ENCODE results near the gene COL17A1.

COL17A1 gene

GRCh38 chr10:104046651-104047050 lies 39.0 kb downstream of the COL17A1 start:
- H3K27me3 ChIP-seq (ENCODE audit: insufficient read depth, low read length, poor library complexity) = peaks cover 24% of the 10 kb centered on the region
- no peak overlapping the region for H3K9ac ChIP-seq (ENCODE audit: low read depth, low read length)
- ATAC-seq (ENCODE audit: insufficient read depth, low read depth) (no peak), DNase-seq (no peak)
- H3K36me3 ChIP-seq (ENCODE audit: insufficient read depth, low read length) = no peaks in the 10 kb centered on the region
- TF ChIP-seq, protein P1, sequence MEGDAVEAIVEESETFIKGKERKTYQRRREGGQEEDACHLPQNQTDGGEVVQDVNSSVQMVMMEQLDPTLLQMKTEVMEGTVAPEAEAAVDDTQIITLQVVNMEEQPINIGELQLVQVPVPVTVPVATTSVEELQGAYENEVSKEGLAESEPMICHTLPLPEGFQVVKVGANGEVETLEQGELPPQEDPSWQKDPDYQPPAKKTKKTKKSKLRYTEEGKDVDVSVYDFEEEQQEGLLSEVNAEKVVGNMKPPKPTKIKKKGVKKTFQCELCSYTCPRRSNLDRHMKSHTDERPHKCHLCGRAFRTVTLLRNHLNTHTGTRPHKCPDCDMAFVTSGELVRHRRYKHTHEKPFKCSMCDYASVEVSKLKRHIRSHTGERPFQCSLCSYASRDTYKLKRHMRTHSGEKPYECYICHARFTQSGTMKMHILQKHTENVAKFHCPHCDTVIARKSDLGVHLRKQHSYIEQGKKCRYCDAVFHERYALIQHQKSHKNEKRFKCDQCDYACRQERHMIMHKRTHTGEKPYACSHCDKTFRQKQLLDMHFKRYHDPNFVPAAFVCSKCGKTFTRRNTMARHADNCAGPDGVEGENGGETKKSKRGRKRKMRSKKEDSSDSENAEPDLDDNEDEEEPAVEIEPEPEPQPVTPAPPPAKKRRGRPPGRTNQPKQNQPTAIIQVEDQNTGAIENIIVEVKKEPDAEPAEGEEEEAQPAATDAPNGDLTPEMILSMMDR (IDR thresholded peaks at IDR 0.05; ENCODE audit: borderline replicate concordance, extremely low read depth, low read length, poor library complexity, severe bottlenecking) = no peak
- no peak for TF ChIP-seq EZH2 (IDR thresholded peaks at IDR 0.05; ENCODE audit: borderline replicate concordance, low read depth, low read length, severe bottlenecking)
- H3K4me3 ChIP-seq (ENCODE audit: low read depth in 1 of 2, low read length in 2 of 2) = no peak overlapping the region
- no peak overlapping the region for H3K4me2 ChIP-seq (ENCODE audit: insufficient read depth, low read length)
- no peaks in the 10 kb centered on the region for H3K4me1 ChIP-seq (ENCODE audit: insufficient read depth, low read length)
- no peaks in the 10 kb centered on the region for H3K79me2 ChIP-seq (ENCODE audit: insufficient read depth, low read length)
- H3K9me3 ChIP-seq (ENCODE audit: insufficient read depth, low read length, severe bottlenecking) = no peaks in the 10 kb centered on the region
- no peak overlapping the region for H2AFZ ChIP-seq (ENCODE audit: low read depth, low read length)
- no peaks in the 10 kb centered on the region for H4K20me1 ChIP-seq (ENCODE audit: insufficient read depth, low read length)
- H3K27ac ChIP-seq (ENCODE audit: low read length) = no peak overlapping the region

DNA sequence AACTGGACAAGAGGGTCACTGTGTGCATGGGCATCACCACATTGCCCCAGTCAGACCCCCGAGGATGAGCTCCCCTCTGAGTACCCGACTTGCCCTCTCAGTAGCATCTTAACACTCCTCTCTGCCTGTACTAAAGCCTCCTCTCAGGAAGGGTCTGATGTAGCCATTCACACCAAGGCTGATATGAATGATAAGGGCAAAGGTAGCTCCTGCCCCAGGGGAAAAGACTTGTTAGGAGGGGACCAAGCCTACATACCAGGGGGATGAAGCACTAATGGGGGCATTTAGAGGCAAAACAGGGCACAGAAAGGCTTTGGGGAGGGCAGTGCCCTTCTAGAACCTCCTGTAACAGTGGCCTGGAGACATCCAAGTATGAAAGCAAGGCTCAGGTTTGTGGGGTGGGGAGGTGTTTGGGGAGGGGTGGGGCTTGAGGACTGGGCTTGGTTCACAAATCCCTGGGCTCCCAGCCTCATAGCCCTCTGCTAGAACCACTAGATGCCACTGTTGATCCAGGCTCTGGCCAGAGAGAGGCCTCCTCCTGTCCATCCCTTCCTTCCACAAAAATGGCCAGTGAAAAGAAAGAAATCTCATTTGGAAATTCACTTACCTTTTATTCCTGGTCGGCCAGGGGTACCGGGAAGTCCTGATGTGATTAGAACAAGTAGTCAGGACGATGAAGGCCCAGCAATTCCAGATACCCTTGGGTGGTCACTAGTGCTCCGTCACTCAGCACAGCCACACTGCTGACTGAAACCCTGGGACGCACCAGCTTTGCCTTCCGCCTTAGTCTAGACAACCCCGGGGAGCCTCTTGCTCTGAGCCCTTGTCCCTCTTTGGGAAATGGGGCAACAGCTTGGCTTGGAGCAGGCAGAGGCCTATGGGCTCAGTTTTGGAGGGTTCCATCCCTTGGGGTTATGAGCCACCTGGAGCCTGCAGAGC lies 40.3 kb downstream of the COL17A1 start:
- DNase-seq (no peak), ATAC-seq (ENCODE audit: insufficient read depth, low read depth) (no peak)
- Histone ChIP-seq H3K4me2 (ENCODE audit: insufficient read depth, low read length) (no peak overlapping the region), H3K9me3 (ENCODE audit: insufficient read depth, low read length, severe bottlenecking) (no peaks in the 10 kb centered on the region), H3K4me3 (ENCODE audit: low read depth in 1 of 2, low read length in 2 of 2) (no peak overlapping the region), H4K20me1 (ENCODE audit: insufficient read depth, low read length) (no peaks in the 10 kb centered on the region), H3K27me3 (ENCODE audit: insufficient read depth, low read length, poor library complexity) (peaks cover 21% of the 10 kb centered on the region), H2AFZ (ENCODE audit: low read depth, low read length) (no peak overlapping the region), H3K9ac (ENCODE audit: low read depth, low read length) (no peak overlapping the region), H3K36me3 (ENCODE audit: insufficient read depth, low read length) (no peaks in the 10 kb centered on the region), H3K79me2 (ENCODE audit: insufficient read depth, low read length) (no peaks in the 10 kb centered on the region), H3K27ac (ENCODE audit: low read length) (no peak overlapping the region), H3K4me1 (ENCODE audit: insufficient read depth, low read length) (no peaks in the 10 kb centered on the region)
- no peak for TF ChIP-seq EZH2 (IDR thresholded peaks at IDR 0.05; ENCODE audit: borderline replicate concordance, low read depth, low read length, severe bottlenecking)
- TF ChIP-seq, protein P1 (IDR thresholded peaks at IDR 0.05; ENCODE audit: borderline replicate concordance, extremely low read depth, low read length, poor library complexity, severe bottlenecking) = peak; percentile 29

- no peaks in the 10 kb centered on the region; the same call in 1 of the 2 replicates for H4K20me1 ChIP-seq (ENCODE audit: insufficient read depth, low read length)
- H3K4me1 ChIP-seq (ENCODE audit: insufficient read depth, low read length) = no peaks in the 10 kb centered on the region
- H3K27me3 ChIP-seq (ENCODE audit: insufficient read depth, low read length, poor library complexity) = peaks cover 21% of the 10 kb centered on the region
- no peak overlapping the region for H3K4me3 ChIP-seq (ENCODE audit: low read depth in 1 of 2, low read length in 2 of 2)
- no peaks in the 10 kb centered on the region for H3K9me3 ChIP-seq (ENCODE audit: insufficient read depth, low read length, severe bottlenecking)
- no peak overlapping the region for H3K4me2 ChIP-seq (ENCODE audit: insufficient read depth, low read length)
- H3K9ac ChIP-seq (ENCODE audit: low read depth, low read length) = no peak overlapping the region
- H2AFZ ChIP-seq (ENCODE audit: low read depth, low read length) = no peak overlapping the region
- no peaks in the 10 kb centered on the region for H3K36me3 ChIP-seq (ENCODE audit: insufficient read depth, low read length)
- H3K27ac ChIP-seq (ENCODE audit: low read length) = no peak overlapping the region
- TF ChIP-seq, protein P1 (IDR thresholded peaks at IDR 0.05; ENCODE audit: borderline replicate concordance, extremely low read depth, low read length, poor library complexity, severe bottlenecking) = no peak
- TF ChIP-seq EZH2 (IDR thresholded peaks at IDR 0.05; ENCODE audit: borderline replicate concordance, low read depth, low read length, severe bottlenecking) = no peak
- ATAC-seq (ENCODE audit: insufficient read depth, low read depth) = no peak
- no peak for DNase-seq
- no peaks in the 10 kb centered on the region for H3K79me2 ChIP-seq (ENCODE audit: insufficient read depth, low read length)
Measured at GRCh38 chr10:104043854-104044253, 41.8 kb downstream of the COL17A1 start.

Measured in DND-41 (cell line).